ENCODE data around the gene KCNG4. TPM values are rescaled to one million over a fixed set of nuclear protein-coding genes. Genes with fewer than 3 reads are reported as not detected.

The KCNG4 gene
- total and polyA plus RNA-seq, 2 donors (not counting 1 experiment from before 2014, with no cell fraction given): not detected

GRCh38 chr16:84169765-84170310 is 70.0 kb downstream of the KCNG4 start:
- H3K27ac ChIP-seq (ENCODE audit: insufficient read depth, low read length): no peak overlapping the region
- H2AFZ ChIP-seq (ENCODE audit: low read length): no peak overlapping the region
- H3K4me2 ChIP-seq (ENCODE audit: extremely low read depth, insufficient read depth, low read length): no peak overlapping the region
- H3K9me3 ChIP-seq (ENCODE audit: control insufficient read depth, insufficient read depth, low read depth, low read length): no peaks in the 10 kb centered on the region
- H3K4me1 ChIP-seq (ENCODE audit: control insufficient read depth, extremely low read depth, insufficient read depth, low read length): no peaks in the 10 kb centered on the region
- no peaks in the 10 kb centered on the region for H3K27me3 ChIP-seq (ENCODE audit: control insufficient read depth, insufficient read depth, low read length)
- H3K4me3 ChIP-seq (replicated peaks in 1 of 4; ENCODE audit: control extremely low read depth in 1 of 4, insufficient read depth in 1 of 4, low read depth in 3 of 4, low read length in 4 of 4): no peak overlapping the region
- TF ChIP-seq CTCF (conservative IDR thresholded peaks at IDR 0.05 in 1 of 2, IDR thresholded peaks at IDR 0.05 in 1 of 2; ENCODE audit: low read depth in 1 of 2, low read length in 2 of 2): no peak
- TF ChIP-seq EZH2 (IDR thresholded peaks at IDR 0.05; ENCODE audit: low read length, missing control alignments): no peak
- no peaks in the 10 kb centered on the region for H4K20me1 ChIP-seq (ENCODE audit: control insufficient read depth, extremely low read depth, insufficient read depth, low read length)
- H3K36me3 ChIP-seq (ENCODE audit: control insufficient read depth, insufficient read depth, low read length): no peaks in the 10 kb centered on the region
- no peaks in the 10 kb centered on the region for H3K79me2 ChIP-seq (ENCODE audit: control insufficient read depth, insufficient read depth, low read length)
- H3K9ac ChIP-seq (ENCODE audit: insufficient read depth, low read length): no peak overlapping the region
- no peak for DNase-seq (ENCODE audit: low read depth in 2 of 2)

Other genes with a start within 250 kb of the KCNG4 start
- not detected in 2 replicates for gene SLC38A8, start 197.2 kb downstream of the KCNG4 start, total RNA-seq
- not detected in 2 replicates for gene SLC38A8, start 197.2 kb downstream of the KCNG4 start, polyA plus RNA-seq
- 96.0 and 109 TPM in 2 replicates for gene MBTPS1, start 123.1 kb downstream of the KCNG4 start, total RNA-seq
- 65.9 and 80.3 TPM in 2 replicates for gene MBTPS1, start 123.1 kb downstream of the KCNG4 start, polyA plus RNA-seq
- gene HSDL1, start 94.8 kb downstream of the KCNG4 start, total RNA-seq: 21.8 and 24.8 TPM in 2 replicates
- gene HSDL1, start 94.8 kb downstream of the KCNG4 start, polyA plus RNA-seq: 18.3 and 23.6 TPM in 2 replicates
- not detected in 2 replicates for gene DNAAF1, start 94.7 kb downstream of the KCNG4 start, total RNA-seq
- not detected in 2 replicates for gene DNAAF1, start 94.7 kb downstream of the KCNG4 start, polyA plus RNA-seq
- 9.8 and 12.9 TPM in 2 replicates for gene TAF1C, start 53.0 kb downstream of the KCNG4 start, total RNA-seq
- 9.3 and 15.9 TPM in 2 replicates for gene TAF1C, start 53.0 kb downstream of the KCNG4 start, polyA plus RNA-seq
- gene ADAD2, start 48.9 kb downstream of the KCNG4 start, total RNA-seq: not detected in 2 replicates
- gene ADAD2, start 48.9 kb downstream of the KCNG4 start, polyA plus RNA-seq: not detected in 2 replicates
- 3.1 and 34.0 TPM in 2 replicates for gene WFDC1, start 54.9 kb upstream of the KCNG4 start, total RNA-seq
- gene WFDC1, start 54.9 kb upstream of the KCNG4 start, polyA plus RNA-seq: 4.7 and 32.1 TPM in 2 replicates
- gene ATP2C2, start 128.5 kb upstream of the KCNG4 start, total RNA-seq: not detected in 2 replicates
- not detected in 2 replicates for gene ATP2C2, start 128.5 kb upstream of the KCNG4 start, polyA plus RNA-seq

Measured in fibroblast of lung (primary cell).